CD8-positive, alpha-beta memory T cell (primary cell): ENCODE measurements around the gene ARF5. TPM values are rescaled to one million over a fixed set of nuclear protein-coding genes. Genes with fewer than 3 reads are reported as not detected.
"Not testable (repeated sequence)": the region's sequence is repeated elsewhere in the genome, so short reads cannot be mapped to it uniquely, and the experiment has no call there.

ENCODE experiments used
- CTCF ChIA-PET: fragments of 350-600 bp; sonication (Branson Sonifier 250); formaldehyde crosslinking; loops from one replicate; lab custom pipeline; 2021; ENCODE audit warnings: antibody characterized with exemption; lab: Charles Lee
- POLR2A ChIA-PET: fragments of 350-600 bp; sonication (Branson Sonifier 250); formaldehyde crosslinking; loops from one replicate; lab custom pipeline; 2021; ENCODE audit warnings: antibody characterized with exemption; lab: Charles Lee
- DNase-seq, 5 donors: peaks; one replicate each; pipeline versions ENCODE4 v3.0.0 to v3.0.0-alpha.2; 2020 to 2022; ENCODE audit warnings: mixed read lengths in 1 of 5
- H3K27ac ChIP-seq: one replicate; pipeline ENCODE4 v1.7.0; 2013; ENCODE audit warnings: low read depth, mild to moderate bottlenecking, low read length, moderate library complexity
- H3K27me3 ChIP-seq: 2 replicates; pipeline ENCODE4 v1.7.0; 2013; ENCODE audit warnings: low read length, mild to moderate bottlenecking; ENCODE audit not compliant: insufficient read depth, poor library complexity, severe bottlenecking
- H3K36me3 ChIP-seq: 2 replicates; pipeline ENCODE4 v1.7.0; 2013; ENCODE audit warnings: mild to moderate bottlenecking, low read length, moderate library complexity; ENCODE audit not compliant: insufficient read depth
- H3K4me1 ChIP-seq: 2 replicates; pipeline ENCODE4 v1.7.0; 2013; ENCODE audit warnings: mild to moderate bottlenecking, low read length, moderate library complexity; ENCODE audit not compliant: insufficient read depth
- H3K4me3 ChIP-seq: 2 replicates; pipeline ENCODE4 v1.7.0; 2013; ENCODE audit warnings: mild to moderate bottlenecking, low read length
- H3K9me3 ChIP-seq: 2 replicates; pipeline ENCODE4 v1.7.0; 2013; ENCODE audit warnings: mild to moderate bottlenecking, low read length
- H3K27ac Mint-ChIP-seq, 8 donors: one replicate each; pipeline ENCODE4 v1.8.0; 2020 to 2021; ENCODE audit warnings: mixed read lengths in 8 of 8, mild to moderate bottlenecking in 6 of 8, inconsistent platforms in 3 of 8, moderate library complexity in 3 of 8
- H3K27me3 Mint-ChIP-seq, 2 donors: one replicate each; pipeline ENCODE4 v1.8.0; 2020 to 2021; ENCODE audit warnings: mixed read lengths in 2 of 2, mild to moderate bottlenecking in 1 of 2, moderate library complexity in 1 of 2
- H3K36me3 Mint-ChIP-seq, 3 donors: one replicate each; pipeline ENCODE4 v1.8.0; 2020 to 2021; ENCODE audit warnings: mixed read lengths in 3 of 3, inconsistent platforms in 1 of 3, mild to moderate bottlenecking in 1 of 3
- H3K4me1 Mint-ChIP-seq, 3 donors: one replicate each; pipeline ENCODE4 v1.8.0; 2020 to 2021; ENCODE audit warnings: mixed read lengths in 3 of 3, inconsistent platforms in 1 of 3, mild to moderate bottlenecking in 1 of 3
- H3K4me3 Mint-ChIP-seq, 7 donors: one replicate each; pipeline ENCODE4 v1.8.0; 2020 to 2021; ENCODE audit warnings: mixed read lengths in 7 of 7, mild to moderate bottlenecking in 6 of 7, moderate library complexity in 4 of 7, inconsistent platforms in 2 of 7
- H3K9me3 Mint-ChIP-seq, 5 donors: one replicate each; pipeline ENCODE4 v1.8.0; 2020 to 2022; ENCODE audit warnings: mixed read lengths in 5 of 5, mild to moderate bottlenecking in 3 of 5, moderate library complexity in 2 of 5, inconsistent platforms in 1 of 5
- polyA plus RNA-seq: library from polyadenylated mRNA; unstranded; fragments of 300-500 nt; fragmentation: Illumina TruSeq; gene quantifications from one replicate; pipeline ENCODE4 v1.2.3, GENCODE V29; 2021
- total RNA-seq, 2 experiments: library from RNA; stranded (reverse); gene quantifications; one replicate each; pipeline ENCODE4 v1.2.3, GENCODE V29; 2021

The ARF5 gene
- total RNA-seq (100 to 1,000 TPM; 125 to 134 TPM), polyA plus RNA-seq (180 TPM)

GRCh38 chr7:127588019-127588696, at the start of gene ARF5:
Gene ARF5 (plus strand): TSS chr7:127588411. CDS start chr7:127588499, 88 bp downstream.
- Mint-ChIP-seq H3K27ac (peak within 1 kb of the TSS; percentile 67 to 99 (median 96)), H3K4me3 (peak within 1 kb of the TSS; percentile 91 to 99 (median 97)), H3K4me1 (peaks cover 46 to 65% (median 54%) of the 10 kb centered on the region in 3 donors), H3K36me3 (peaks cover 0 to 50% (median 3%) of the 10 kb centered on the region in 3 donors), H3K27me3 (no peaks in the 10 kb centered on the region), H3K9me3 (no peaks in the 10 kb centered on the region)
- H3K36me3 ChIP-seq, result peaks cover 13% of the 10 kb centered on the region
- peak within 1 kb of the TSS; percentile 79 for H3K4me3 ChIP-seq
- no peaks in the 10 kb centered on the region for H3K27me3 ChIP-seq
- ChIA-PET POLR2A (interaction anchor here (1.5 kb wide), 2 partner anchors 63 to 548 kb away, joined by 5 to 9 read pairs; no protein-coding TSS in a partner anchor), CTCF (no interaction called here)
- no peaks in the 10 kb centered on the region for H3K9me3 ChIP-seq
- DNase-seq, result peak; percentile 81 to 91 (median 86)
- peak within 1 kb of the TSS; percentile 92 for H3K27ac ChIP-seq
- peaks cover 43% of the 10 kb centered on the region for H3K4me1 ChIP-seq

GRCh38 chr7:127539116-127539515, 49.1 kb upstream of the ARF5 start:
- H3K27ac ChIP-seq, result no peak overlapping the region
- no peak overlapping the region for H3K4me3 ChIP-seq
- no peak overlapping the region for H3K27ac Mint-ChIP-seq
- peaks cover 0 to 6% (median 3%) of the 10 kb centered on the region in 3 donors for H3K4me1 Mint-ChIP-seq
- H3K4me1 ChIP-seq, result no peaks in the 10 kb centered on the region
- H3K27me3 Mint-ChIP-seq, result peaks cover 30 to 67% of the 10 kb centered on the region in 2 donors
- H3K27me3 ChIP-seq, result peaks cover 11% of the 10 kb centered on the region
- DNase-seq, result no peak
- H3K4me3 Mint-ChIP-seq, result no peak overlapping the region
- ChIA-PET CTCF (no interaction called here), POLR2A (no interaction called here)
- H3K36me3 Mint-ChIP-seq, result peaks cover 0 to 6% (median 2%) of the 10 kb centered on the region in 3 donors
- no peaks in the 10 kb centered on the region for H3K9me3 ChIP-seq
- H3K36me3 ChIP-seq, result no peaks in the 10 kb centered on the region
- H3K9me3 Mint-ChIP-seq, result no peaks in the 10 kb centered on the region

- DNase-seq, H3K4me1 ChIP-seq, H3K9me3 Mint-ChIP-seq, H3K36me3 Mint-ChIP-seq, POLR2A ChIA-PET, H3K36me3 ChIP-seq, H3K4me3 ChIP-seq, H3K27ac ChIP-seq, CTCF ChIA-PET, H3K4me1 Mint-ChIP-seq, H3K27ac Mint-ChIP-seq, H3K9me3 ChIP-seq, H3K4me3 Mint-ChIP-seq: not testable (repeated sequence)
- H3K27me3 Mint-ChIP-seq, result peaks cover 23 to 58% of the 10 kb centered on the region in 2 donors
- peaks cover 11% of the 10 kb centered on the region for H3K27me3 ChIP-seq
Observed at GRCh38 chr7:127540461-127540860, 47.8 kb upstream of the ARF5 start.

- Histone ChIP-seq H3K4me1 (no peaks in the 10 kb centered on the region), H3K4me3 (no peak overlapping the region), H3K27ac (no peak overlapping the region), H3K9me3 (no peaks in the 10 kb centered on the region), H3K36me3 (no peaks in the 10 kb centered on the region), H3K27me3 (peaks cover 7% of the 10 kb centered on the region)
- POLR2A ChIA-PET, result no interaction called here
- peaks cover 0 to 5% (median 3%) of the 10 kb centered on the region in 3 donors for H3K4me1 Mint-ChIP-seq
- H3K36me3 Mint-ChIP-seq, result peaks cover 0 to 11% (median 2%) of the 10 kb centered on the region in 3 donors
- CTCF ChIA-PET, result no interaction called here
- H3K9me3 Mint-ChIP-seq, result peaks cover 0 to 5% (median under 1%) of the 10 kb centered on the region in 5 donors
- H3K27ac Mint-ChIP-seq, result no peak overlapping the region
- no peak for DNase-seq
- no peak overlapping the region for H3K4me3 Mint-ChIP-seq
- H3K27me3 Mint-ChIP-seq, result peaks cover 23 to 47% of the 10 kb centered on the region in 2 donors
Observed at GRCh38 chr7:127541548-127541947, 46.7 kb upstream of the ARF5 start.

GRCh38 chr7:127546313-127546712, 41.9 kb upstream of the ARF5 start:
- no peak overlapping the region for H3K4me3 Mint-ChIP-seq
- Histone ChIP-seq H3K27ac (no peak overlapping the region), H3K4me1 (no peaks in the 10 kb centered on the region), H3K36me3 (no peaks in the 10 kb centered on the region), H3K4me3 (no peak overlapping the region), H3K9me3 (no peaks in the 10 kb centered on the region), H3K27me3 (no peaks in the 10 kb centered on the region)
- POLR2A ChIA-PET, result no interaction called here
- no peak overlapping the region for H3K27ac Mint-ChIP-seq
- H3K9me3 Mint-ChIP-seq, result peaks cover 0 to 9% (median 4%) of the 10 kb centered on the region in 5 donors
- DNase-seq, result no peak
- CTCF ChIA-PET, result no interaction called here
- peaks cover 0 to 14% (median 2%) of the 10 kb centered on the region in 3 donors for H3K36me3 Mint-ChIP-seq
- H3K27me3 Mint-ChIP-seq, result peaks cover 9 to 18% of the 10 kb centered on the region in 2 donors
- no peaks in the 10 kb centered on the region for H3K4me1 Mint-ChIP-seq

- Mint-ChIP-seq H3K9me3 (peaks cover 0 to 8% (median 4%) of the 10 kb centered on the region in 5 donors), H3K27me3 (peaks cover 0 to 7% of the 10 kb centered on the region in 2 donors), H3K4me3 (no peak overlapping the region), H3K4me1 (no peaks in the 10 kb centered on the region), H3K27ac (no peak overlapping the region), H3K36me3 (peaks cover 0 to 10% (median 2%) of the 10 kb centered on the region in 3 donors)
- Histone ChIP-seq H3K27ac (no peak overlapping the region), H3K4me3 (no peak overlapping the region), H3K36me3 (no peaks in the 10 kb centered on the region), H3K27me3 (no peaks in the 10 kb centered on the region), H3K9me3 (no peaks in the 10 kb centered on the region), H3K4me1 (no peaks in the 10 kb centered on the region)
- DNase-seq, result no peak
- ChIA-PET POLR2A (no interaction called here), CTCF (no interaction called here)
Observed at GRCh38 chr7:127550247-127550646, 38.0 kb upstream of the ARF5 start.

- H3K9me3 Mint-ChIP-seq, result peaks cover 0 to under 1% (median 0%) of the 10 kb centered on the region in 5 donors
- no peak overlapping the region for H3K27ac ChIP-seq
- ChIA-PET POLR2A (no interaction called here), CTCF (no interaction called here)
- no peaks in the 10 kb centered on the region for H3K9me3 ChIP-seq
- H3K4me3 Mint-ChIP-seq, result no peak overlapping the region
- no peaks in the 10 kb centered on the region for H3K4me1 ChIP-seq
- H3K27me3 Mint-ChIP-seq, result peaks cover 0 to 7% of the 10 kb centered on the region in 2 donors
- no peak overlapping the region for H3K4me3 ChIP-seq
- no peak overlapping the region for H3K27ac Mint-ChIP-seq
- no peak for DNase-seq
- peaks cover 0 to 2% (median 1%) of the 10 kb centered on the region in 3 donors for H3K36me3 Mint-ChIP-seq
- no peaks in the 10 kb centered on the region for H3K36me3 ChIP-seq
- H3K4me1 Mint-ChIP-seq, result no peaks in the 10 kb centered on the region
- H3K27me3 ChIP-seq, result no peaks in the 10 kb centered on the region
Observed at GRCh38 chr7:127551941-127552340, 36.3 kb upstream of the ARF5 start.

- CTCF ChIA-PET, result no interaction called here
Observed at GRCh38 chr7:127556404-127556803, 31.8 kb upstream of the ARF5 start.

More at GRCh38 chr7:127556404-127556803, 31.8 kb upstream of the ARF5 start:
- Histone ChIP-seq H3K27ac (no peak overlapping the region), H3K36me3 (no peaks in the 10 kb centered on the region), H3K4me1 (no peaks in the 10 kb centered on the region), H3K9me3 (no peaks in the 10 kb centered on the region), H3K4me3 (no peak overlapping the region), H3K27me3 (no peaks in the 10 kb centered on the region)
- Mint-ChIP-seq H3K4me1 (no peaks in the 10 kb centered on the region), H3K9me3 (no peaks in the 10 kb centered on the region), H3K36me3 (peaks cover 0 to 3% (median 0%) of the 10 kb centered on the region in 3 donors), H3K27ac (no peak overlapping the region), H3K27me3 (no peaks in the 10 kb centered on the region), H3K4me3 (no peak overlapping the region)
- no peak for DNase-seq
- POLR2A ChIA-PET, result no interaction called here
